Gastrocnemius medialis (tissue), 4 donors: ENCODE data around the gene AIG1. TPM values are rescaled to one million over a fixed set of nuclear protein-coding genes. Genes with fewer than 3 reads are reported as not detected.

Source experiments
- ATAC-seq, 2 donors: fragments of 150-250 bp; one replicate each; pipeline ENCODE4 v1.9.1; 2016
- DNase-seq, 2 donors: peaks; one replicate each; pipeline ENCODE4 v3.0.0-alpha.2; 2019
- H3K27ac ChIP-seq, 4 donors: fragments of 200-600 bp; sonication (generic); 1 replicate in 1 of 4; 2 replicates in 3 of 4; pipeline ENCODE4 v1.5.1; 2016 to 2018; ENCODE audit warnings: mild to moderate bottlenecking in 2 of 4, moderate library complexity in 1 of 4
- H3K27me3 ChIP-seq, 3 donors: fragments of 200-600 bp; sonication (generic) in 2 of 3; 1 replicate in 1 of 3; 2 replicates in 2 of 3; pipeline versions ENCODE4 v1.5.1 to v1.6.0; 2016 to 2019; ENCODE audit warnings: mild to moderate bottlenecking in 1 of 3, moderate library complexity in 1 of 3
- H3K36me3 ChIP-seq, 2 donors: fragments of 200-600 bp; sonication (generic) in 1 of 2; one replicate each; pipeline ENCODE4 v1.5.1; 2017 to 2018
- H3K4me1 ChIP-seq, 2 donors: fragments of 200-600 bp; sonication (generic) in 1 of 2; one replicate each; pipeline ENCODE4 v1.5.1; 2016 to 2017; ENCODE audit warnings: mild to moderate bottlenecking in 2 of 2
- H3K4me3 ChIP-seq, 4 donors: fragments of 200-600 bp; sonication (generic) in 3 of 4; 1 replicate in 1 of 4; 2 replicates in 3 of 4; pipeline ENCODE4 v1.5.1; 2016 to 2019; ENCODE audit warnings: mild to moderate bottlenecking in 2 of 4
- H3K9me3 ChIP-seq, 3 donors: fragments of 200-600 bp; sonication (generic) in 2 of 3; 1 replicate in 1 of 3; 2 replicates in 2 of 3; pipeline ENCODE4 v1.5.1; 2016 to 2019
- POLR2A ChIP-seq, 2 donors: fragments of 450-650 bp; IDR thresholded peaks; one replicate each; pipeline ENCODE4 v1.6.1; 2017; ENCODE audit warnings: antibody characterized with exemption in 2 of 2, mild to moderate bottlenecking in 2 of 2, moderate library complexity in 2 of 2
- in situ Hi-C, 4 donors: fragments of 200-750 bp; cut with MboI; loops; one replicate each; pipeline versions ENCODE4 v1.15.0 to v1.8.0; 2017; ENCODE audit warnings: low sequenced_read_pairs in 4 of 4
- intact Hi-C: fragments of 100-400 bp; cut with DNase I; formaldehyde crosslinking; loops from one replicate; pipeline ENCODE4 v1.15.1; 2023; ENCODE audit warnings: low total_unique reads
- total RNA-seq, 4 donors: library from RNA; depleted of rRNA; stranded (reverse); fragments of >200 nt; gene quantifications; one replicate each; pipeline versions ENCODE4 v1.1.0 to v1.2.3, GENCODE V29; 2016
- TF ChIP-seq, protein P1 (sequence below), 5 experiments: fragments of 450-650 bp in 3 of 5; fragments of 200-600 bp in 2 of 5; sonication (generic) in 2 of 5; IDR thresholded peaks in 4 of 5; conservative IDR thresholded peaks in 1 of 5; 1 replicate in 4 of 5; 2 replicates in 1 of 5; pipeline ENCODE4 v1.5.1; 2016 to 2019; ENCODE audit warnings: antibody characterized with exemption in 5 of 5, mild to moderate bottlenecking in 3 of 5, moderate library complexity in 3 of 5

Gene AIG1
- total RNA-seq, 4 donors from 2014 or later, result 5.3 to 10.3 (median 5.7) TPM

DNA sequence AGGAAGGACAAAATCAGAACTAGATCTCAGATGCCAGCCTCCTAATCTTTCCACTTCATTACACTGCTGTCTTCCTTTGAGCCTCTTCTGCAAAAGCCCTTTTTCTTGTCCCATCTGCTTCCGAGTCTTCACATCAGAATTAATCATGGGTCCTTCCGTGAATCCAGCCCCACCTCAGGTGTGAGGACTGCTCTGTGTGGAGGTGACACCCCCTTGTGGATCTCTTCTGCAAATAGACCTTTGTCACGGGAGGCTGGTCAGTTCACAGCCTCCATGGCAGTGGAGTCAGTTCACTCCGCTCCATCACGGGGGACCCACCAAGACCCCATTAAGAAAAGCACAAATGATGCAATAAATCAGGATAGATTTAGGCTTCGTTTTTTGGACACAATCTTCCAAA lies 218.7 kb downstream of the AIG1 start:
- no peak for TF ChIP-seq POLR2A (IDR thresholded peaks at IDR 0.05)
- TF ChIP-seq, protein P1, sequence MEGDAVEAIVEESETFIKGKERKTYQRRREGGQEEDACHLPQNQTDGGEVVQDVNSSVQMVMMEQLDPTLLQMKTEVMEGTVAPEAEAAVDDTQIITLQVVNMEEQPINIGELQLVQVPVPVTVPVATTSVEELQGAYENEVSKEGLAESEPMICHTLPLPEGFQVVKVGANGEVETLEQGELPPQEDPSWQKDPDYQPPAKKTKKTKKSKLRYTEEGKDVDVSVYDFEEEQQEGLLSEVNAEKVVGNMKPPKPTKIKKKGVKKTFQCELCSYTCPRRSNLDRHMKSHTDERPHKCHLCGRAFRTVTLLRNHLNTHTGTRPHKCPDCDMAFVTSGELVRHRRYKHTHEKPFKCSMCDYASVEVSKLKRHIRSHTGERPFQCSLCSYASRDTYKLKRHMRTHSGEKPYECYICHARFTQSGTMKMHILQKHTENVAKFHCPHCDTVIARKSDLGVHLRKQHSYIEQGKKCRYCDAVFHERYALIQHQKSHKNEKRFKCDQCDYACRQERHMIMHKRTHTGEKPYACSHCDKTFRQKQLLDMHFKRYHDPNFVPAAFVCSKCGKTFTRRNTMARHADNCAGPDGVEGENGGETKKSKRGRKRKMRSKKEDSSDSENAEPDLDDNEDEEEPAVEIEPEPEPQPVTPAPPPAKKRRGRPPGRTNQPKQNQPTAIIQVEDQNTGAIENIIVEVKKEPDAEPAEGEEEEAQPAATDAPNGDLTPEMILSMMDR (IDR thresholded peaks at IDR 0.05 in 4 of 5, conservative IDR thresholded peaks at IDR 0.05 in 1 of 5), result peak in 2 of 5 experiments; percentile 21 to 43
- Histone ChIP-seq H3K27me3 (no peaks in the 10 kb centered on the region), H3K9me3 (no peaks in the 10 kb centered on the region), H3K36me3 (no peaks in the 10 kb centered on the region), H3K4me3 (no peak overlapping the region), H3K27ac (no peak overlapping the region), H3K4me1 (no peaks in the 10 kb centered on the region)
- in situ Hi-C loops, result loop anchor here in 2 of 4 donors (25.0 kb wide), 1 partner anchor 592 kb away; no protein-coding TSS in a partner anchor
- intact Hi-C loops, result loop anchor here (1.0 kb wide), 1 partner anchor 586 kb away; no protein-coding TSS in a partner anchor
- ATAC-seq (peak in 1 of 2 donors; percentile 53), DNase-seq (no peak)

DNA sequence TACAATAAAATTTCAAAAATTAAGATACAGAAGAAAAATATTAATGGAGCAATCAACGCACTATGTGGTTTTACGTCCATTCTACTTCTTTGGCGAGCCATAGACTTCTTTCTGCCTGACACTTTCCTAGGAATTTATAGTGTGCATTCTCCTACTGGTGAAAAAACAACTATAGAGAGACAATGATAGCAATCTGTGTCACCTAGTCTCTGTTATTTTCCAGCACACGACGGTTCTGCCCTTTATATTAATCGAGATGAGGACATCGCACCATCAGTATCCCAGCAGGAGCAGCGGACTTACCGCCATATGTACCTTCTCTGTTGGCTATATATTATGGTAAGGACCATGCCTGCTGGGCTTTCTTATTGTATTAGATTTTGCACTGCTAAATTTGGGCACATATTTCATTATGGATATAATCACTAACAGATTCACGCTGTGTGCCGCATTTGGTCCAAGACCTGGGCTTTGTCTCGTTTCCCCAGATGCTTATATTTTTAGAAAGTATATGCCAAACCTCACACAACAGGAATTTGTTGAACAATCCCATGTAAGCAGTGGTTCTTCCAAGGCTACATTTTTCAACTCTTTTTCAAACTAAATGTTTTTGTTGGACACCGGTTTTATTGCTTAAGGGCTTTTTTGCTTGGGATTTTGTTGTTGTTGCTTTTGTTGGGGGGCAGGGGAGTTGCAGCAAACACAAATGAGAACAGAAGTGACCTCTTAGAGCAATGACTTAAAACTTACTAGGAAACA lies 223.4 kb downstream of the AIG1 start:
- Histone ChIP-seq H3K27ac (no peak overlapping the region), H3K36me3 (no peaks in the 10 kb centered on the region), H3K27me3 (no peaks in the 10 kb centered on the region), H3K4me1 (no peaks in the 10 kb centered on the region), H3K9me3 (no peaks in the 10 kb centered on the region), H3K4me3 (no peak overlapping the region)
- intact Hi-C loops, result no loop called here
- DNase-seq (no peak), ATAC-seq (no peak)
- in situ Hi-C loops, result loop anchor here in 2 of 4 donors (25.0 kb wide), 1 partner anchor 597 kb away; no protein-coding TSS in a partner anchor
- TF ChIP-seq, protein P1 (IDR thresholded peaks at IDR 0.05 in 4 of 5, conservative IDR thresholded peaks at IDR 0.05 in 1 of 5), result no peak
- no peak for TF ChIP-seq POLR2A (IDR thresholded peaks at IDR 0.05)

DNA sequence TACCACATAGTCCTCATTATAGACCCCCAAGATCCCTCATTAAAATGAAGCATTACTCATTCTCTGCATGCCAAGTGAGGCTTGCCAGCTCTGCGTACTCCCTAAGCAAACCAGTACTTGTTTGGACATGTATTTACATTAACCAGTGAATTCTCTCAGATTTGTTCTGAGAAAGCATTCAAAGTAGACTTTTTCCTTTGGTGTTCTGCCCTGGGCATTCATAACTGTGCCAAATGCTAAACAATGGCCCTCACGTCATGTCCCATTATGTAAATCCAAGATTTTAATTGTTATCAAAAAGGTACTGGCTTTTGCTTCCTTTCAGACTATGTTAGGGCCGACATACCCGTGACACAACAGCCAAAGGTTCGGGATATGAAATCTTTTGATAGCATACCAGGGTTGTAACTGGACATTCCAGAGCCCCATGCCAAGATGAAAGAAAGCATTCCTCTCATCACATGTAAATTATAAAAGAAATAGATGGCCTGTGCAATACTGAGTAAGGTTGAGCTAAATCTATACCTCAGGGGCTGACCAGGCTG lies 225.6 kb downstream of the AIG1 start:
- no peak for ATAC-seq
- no peak for TF ChIP-seq POLR2A (IDR thresholded peaks at IDR 0.05)
- TF ChIP-seq, protein P1 (IDR thresholded peaks at IDR 0.05 in 4 of 5, conservative IDR thresholded peaks at IDR 0.05 in 1 of 5), result no peak

DNA sequence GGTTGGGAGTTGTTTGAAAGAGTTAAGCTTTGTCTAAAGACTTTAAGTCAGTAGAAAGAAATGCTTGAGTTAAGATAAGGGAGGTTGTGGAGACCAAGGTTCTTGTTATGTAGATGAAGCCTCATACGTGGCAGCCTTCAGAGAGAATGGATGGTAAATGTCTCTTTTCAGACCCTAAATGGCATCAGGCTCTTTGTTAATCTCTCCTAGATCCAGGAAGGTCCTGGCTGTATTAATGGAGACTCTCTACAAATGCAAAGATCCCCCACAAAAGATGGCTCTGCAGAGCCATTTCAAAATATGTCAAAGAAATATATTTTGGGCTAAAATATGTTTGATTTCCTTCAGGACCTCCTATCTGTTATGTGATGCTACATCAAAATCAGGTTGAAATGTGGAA lies 228.2 kb downstream of the AIG1 start:
- in situ Hi-C loops, result loop anchor here in 2 of 4 donors (25.0 kb wide), 1 partner anchor 602 kb away; no protein-coding TSS in a partner anchor
- H3K27me3 ChIP-seq, result no peaks in the 10 kb centered on the region
- DNase-seq (no peak), ATAC-seq (no peak)
- no peak overlapping the region for H3K4me3 ChIP-seq
- no peaks in the 10 kb centered on the region for H3K36me3 ChIP-seq
- H3K27ac ChIP-seq, result no peak overlapping the region
- no peaks in the 10 kb centered on the region for H3K9me3 ChIP-seq
- intact Hi-C loops, result no loop called here
- no peaks in the 10 kb centered on the region for H3K4me1 ChIP-seq
- TF ChIP-seq POLR2A (IDR thresholded peaks at IDR 0.05), result no peak
- TF ChIP-seq, protein P1 (IDR thresholded peaks at IDR 0.05 in 4 of 5, conservative IDR thresholded peaks at IDR 0.05 in 1 of 5), result no peak

More for the DNA sequence above, 225.6 kb downstream of the AIG1 start:
- in situ Hi-C loops (loop anchor here in 2 of 4 donors (25.0 kb wide), 1 partner anchor 599 kb away; no protein-coding TSS in a partner anchor), intact Hi-C loops (no loop called here)
- Histone ChIP-seq H3K4me3 (no peak overlapping the region), H3K4me1 (no peaks in the 10 kb centered on the region), H3K36me3 (no peaks in the 10 kb centered on the region), H3K9me3 (no peaks in the 10 kb centered on the region), H3K27ac (no peak overlapping the region), H3K27me3 (no peaks in the 10 kb centered on the region)
- DNase-seq, result no peak
